Measurements from ENCODE around the gene GEMIN8.

Gene GEMIN8

GRCh38 chrX:13968198-13968597 is 61.5 kb downstream of the GEMIN8 start:
- H3K9me3 ChIP-seq (ENCODE audit: control insufficient read depth, low read length), result no peaks in the 10 kb centered on the region
- DNase-seq, result no peak
- H2AFZ ChIP-seq (ENCODE audit: low read depth, low read length), result no peak overlapping the region
- H3K4me1 ChIP-seq (ENCODE audit: control insufficient read depth, insufficient read depth, low read depth, low read length), result no peaks in the 10 kb centered on the region
- no peak overlapping the region for H3K4me2 ChIP-seq (ENCODE audit: low read length, poor library complexity, severe bottlenecking)
- no peak overlapping the region for H4K8ac ChIP-seq (ENCODE audit: low read length)
- no peak overlapping the region for H4K91ac ChIP-seq (ENCODE audit: low read length)
- no peak overlapping the region for H3K27ac ChIP-seq (ENCODE audit: low read length, poor library complexity, severe bottlenecking)
- no peak overlapping the region for H3K18ac ChIP-seq (ENCODE audit: low read depth in 1 of 2, low read length in 2 of 2)
- H2BK15ac ChIP-seq (ENCODE audit: low read depth, poor library complexity, severe bottlenecking), result no peak overlapping the region
- no peak overlapping the region for H3K4ac ChIP-seq (ENCODE audit: low read depth in 1 of 2, low read length in 2 of 2)
- H3K27me3 ChIP-seq (ENCODE audit: control insufficient read depth in 1 of 2, insufficient read depth in 1 of 2, low read length in 2 of 2), result peaks cover 0 to 28% of the 10 kb centered on the region in 2 experiments
- H2BK5ac ChIP-seq (ENCODE audit: low read depth, low read length, poor library complexity, severe bottlenecking), result no peak overlapping the region
- no peaks in the 10 kb centered on the region for H3K79me1 ChIP-seq (replicated peaks; ENCODE audit: low read length, poor library complexity, severe bottlenecking)
- H3K23ac ChIP-seq (ENCODE audit: low read length in 2 of 2), result no peak overlapping the region
- H3K9ac ChIP-seq (ENCODE audit: low read length), result no peak overlapping the region
- no peaks in the 10 kb centered on the region for H3K36me3 ChIP-seq (ENCODE audit: control insufficient read depth in 1 of 2, insufficient read depth in 2 of 2, low read depth in 1 of 2, low read length in 2 of 2)
- 90% methylated on average over 4 of the region's 4 CpGs for WGBS
- H2BK12ac ChIP-seq (ENCODE audit: low read length in 2 of 2), result no peak overlapping the region
- H2AK5ac ChIP-seq (ENCODE audit: low read length, severe bottlenecking), result no peak overlapping the region
- no peak overlapping the region for H3K4me3 ChIP-seq (ENCODE audit: insufficient read depth in 1 of 2, low read depth in 1 of 2, low read length in 2 of 2)
- no peak overlapping the region for H2BK120ac ChIP-seq (ENCODE audit: low read depth, low read length)
- no peak overlapping the region for H3K14ac ChIP-seq (ENCODE audit: low read length in 2 of 2)

- no peak overlapping the region for H3K27ac ChIP-seq (ENCODE audit: low read length, poor library complexity, severe bottlenecking)
- H4K8ac ChIP-seq (ENCODE audit: low read length), result no peak overlapping the region
- no peak overlapping the region for H2AFZ ChIP-seq (ENCODE audit: low read depth, low read length)
- no peak overlapping the region for H2AK5ac ChIP-seq (ENCODE audit: low read length, severe bottlenecking)
- H3K36me3 ChIP-seq (ENCODE audit: control insufficient read depth in 1 of 2, insufficient read depth in 2 of 2, low read depth in 1 of 2, low read length in 2 of 2), result no peaks in the 10 kb centered on the region
- H3K14ac ChIP-seq (ENCODE audit: low read length in 2 of 2), result no peak overlapping the region
- WGBS, result 96% methylated on average over 9 of the region's 9 CpGs
- H3K9me3 ChIP-seq (ENCODE audit: control insufficient read depth, low read length), result no peaks in the 10 kb centered on the region
- peaks cover 0 to 28% of the 10 kb centered on the region in 2 experiments for H3K27me3 ChIP-seq (ENCODE audit: control insufficient read depth in 1 of 2, insufficient read depth in 1 of 2, low read length in 2 of 2)
- no peak overlapping the region for H2BK15ac ChIP-seq (ENCODE audit: low read depth, poor library complexity, severe bottlenecking)
- H3K9ac ChIP-seq (ENCODE audit: low read length), result no peak overlapping the region
- H3K4me2 ChIP-seq (ENCODE audit: low read length, poor library complexity, severe bottlenecking), result no peak overlapping the region
- no peak overlapping the region for H4K91ac ChIP-seq (ENCODE audit: low read length)
- H3K79me1 ChIP-seq (replicated peaks; ENCODE audit: low read length, poor library complexity, severe bottlenecking), result no peaks in the 10 kb centered on the region
- H2BK120ac ChIP-seq (ENCODE audit: low read depth, low read length), result no peak overlapping the region
- no peaks in the 10 kb centered on the region for H3K4me1 ChIP-seq (ENCODE audit: control insufficient read depth, insufficient read depth, low read depth, low read length)
- no peak overlapping the region for H2BK5ac ChIP-seq (ENCODE audit: low read depth, low read length, poor library complexity, severe bottlenecking)
- H3K4me3 ChIP-seq (ENCODE audit: insufficient read depth in 1 of 2, low read depth in 1 of 2, low read length in 2 of 2), result no peak overlapping the region
- no peak overlapping the region for H3K23ac ChIP-seq (ENCODE audit: low read length in 2 of 2)
- H3K4ac ChIP-seq (ENCODE audit: low read depth in 1 of 2, low read length in 2 of 2), result no peak overlapping the region
- DNase-seq, result no peak
- H2BK12ac ChIP-seq (ENCODE audit: low read length in 2 of 2), result no peak overlapping the region
- no peak overlapping the region for H3K18ac ChIP-seq (ENCODE audit: low read depth in 1 of 2, low read length in 2 of 2)
Observed at GRCh38 chrX:13967636-13968035, 62.1 kb downstream of the GEMIN8 start.

- Histone ChIP-seq H2AK5ac (ENCODE audit: low read length, severe bottlenecking) (no peak overlapping the region), H3K36me3 (ENCODE audit: control insufficient read depth in 1 of 2, insufficient read depth in 2 of 2, low read depth in 1 of 2, low read length in 2 of 2) (no peaks in the 10 kb centered on the region), H3K27ac (ENCODE audit: low read length, poor library complexity, severe bottlenecking) (no peak overlapping the region), H3K4me3 (ENCODE audit: insufficient read depth in 1 of 2, low read depth in 1 of 2, low read length in 2 of 2) (no peak overlapping the region), H3K27me3 (ENCODE audit: control insufficient read depth in 1 of 2, insufficient read depth in 1 of 2, low read length in 2 of 2) (peaks cover 0 to 28% of the 10 kb centered on the region in 2 experiments), H3K18ac (ENCODE audit: low read depth in 1 of 2, low read length in 2 of 2) (no peak overlapping the region), H3K4me2 (ENCODE audit: low read length, poor library complexity, severe bottlenecking) (no peak overlapping the region), H3K23ac (ENCODE audit: low read length in 2 of 2) (no peak overlapping the region), H4K91ac (ENCODE audit: low read length) (no peak overlapping the region), H2BK15ac (ENCODE audit: low read depth, poor library complexity, severe bottlenecking) (no peak overlapping the region), H4K8ac (ENCODE audit: low read length) (no peak overlapping the region), H2BK5ac (ENCODE audit: low read depth, low read length, poor library complexity, severe bottlenecking) (no peak overlapping the region), H3K9ac (ENCODE audit: low read length) (no peak overlapping the region), H3K14ac (ENCODE audit: low read length in 2 of 2) (no peak overlapping the region), H3K4me1 (ENCODE audit: control insufficient read depth, insufficient read depth, low read depth, low read length) (no peaks in the 10 kb centered on the region), H3K4ac (ENCODE audit: low read depth in 1 of 2, low read length in 2 of 2) (no peak overlapping the region), H2BK12ac (ENCODE audit: low read length in 2 of 2) (no peak overlapping the region), H2BK120ac (ENCODE audit: low read depth, low read length) (no peak overlapping the region), H3K9me3 (ENCODE audit: control insufficient read depth, low read length) (no peaks in the 10 kb centered on the region), H2AFZ (ENCODE audit: low read depth, low read length) (no peak overlapping the region), H3K79me1 (replicated peaks; ENCODE audit: low read length, poor library complexity, severe bottlenecking) (no peaks in the 10 kb centered on the region)
- no peak for DNase-seq
- 100% methylated on average over 1 of the region's 5 CpGs for WGBS
Observed at GRCh38 chrX:13966793-13967125, 62.9 kb downstream of the GEMIN8 start.

- H3K27ac ChIP-seq (ENCODE audit: low read length, poor library complexity, severe bottlenecking), result no peak overlapping the region
- no peak overlapping the region for H3K23ac ChIP-seq (ENCODE audit: low read length in 2 of 2)
- H2AK5ac ChIP-seq (ENCODE audit: low read length, severe bottlenecking), result no peak overlapping the region
- no peak overlapping the region for H4K8ac ChIP-seq (ENCODE audit: low read length)
- H2BK120ac ChIP-seq (ENCODE audit: low read depth, low read length), result no peak overlapping the region
- H3K4me3 ChIP-seq (ENCODE audit: insufficient read depth in 1 of 2, low read depth in 1 of 2, low read length in 2 of 2), result no peak overlapping the region
- no peak overlapping the region for H2BK12ac ChIP-seq (ENCODE audit: low read length in 2 of 2)
- H3K4ac ChIP-seq (ENCODE audit: low read depth in 1 of 2, low read length in 2 of 2), result no peak overlapping the region
- no peak for DNase-seq
- WGBS, result 86% methylated on average over 8 of the region's 10 CpGs
- H3K4me2 ChIP-seq (ENCODE audit: low read length, poor library complexity, severe bottlenecking), result no peak overlapping the region
- H3K14ac ChIP-seq (ENCODE audit: low read length in 2 of 2), result no peak overlapping the region
- no peaks in the 10 kb centered on the region for H3K36me3 ChIP-seq (ENCODE audit: control insufficient read depth in 1 of 2, insufficient read depth in 2 of 2, low read depth in 1 of 2, low read length in 2 of 2)
- H4K91ac ChIP-seq (ENCODE audit: low read length), result no peak overlapping the region
- H3K4me1 ChIP-seq (ENCODE audit: control insufficient read depth, insufficient read depth, low read depth, low read length), result no peaks in the 10 kb centered on the region
- H3K9ac ChIP-seq (ENCODE audit: low read length), result no peak overlapping the region
- no peak overlapping the region for H2BK15ac ChIP-seq (ENCODE audit: low read depth, poor library complexity, severe bottlenecking)
- H3K9me3 ChIP-seq (ENCODE audit: control insufficient read depth, low read length), result no peaks in the 10 kb centered on the region
- H3K27me3 ChIP-seq (ENCODE audit: control insufficient read depth in 1 of 2, insufficient read depth in 1 of 2, low read length in 2 of 2), result peaks cover 0 to 28% of the 10 kb centered on the region in 2 experiments
- H2BK5ac ChIP-seq (ENCODE audit: low read depth, low read length, poor library complexity, severe bottlenecking), result no peak overlapping the region
- no peak overlapping the region for H2AFZ ChIP-seq (ENCODE audit: low read depth, low read length)
- no peaks in the 10 kb centered on the region for H3K79me1 ChIP-seq (replicated peaks; ENCODE audit: low read length, poor library complexity, severe bottlenecking)
- H3K18ac ChIP-seq (ENCODE audit: low read depth in 1 of 2, low read length in 2 of 2), result no peak overlapping the region
Observed at GRCh38 chrX:13966071-13966792, 63.5 kb downstream of the GEMIN8 start.
